CD8-positive, alpha-beta memory T cell (primary cell): ENCODE results near the gene SLC7A4. TPM values are rescaled to one million over a fixed set of nuclear protein-coding genes. Genes with fewer than 3 reads are reported as not detected.

Experiments
- CTCF ChIA-PET: fragments of 350-600 bp; sonication (Branson Sonifier 250); formaldehyde crosslinking; loops from one replicate; lab custom pipeline; 2021; ENCODE audit warnings: antibody characterized with exemption; lab: Charles Lee
- POLR2A ChIA-PET: fragments of 350-600 bp; sonication (Branson Sonifier 250); formaldehyde crosslinking; loops from one replicate; lab custom pipeline; 2021; ENCODE audit warnings: antibody characterized with exemption; lab: Charles Lee
- DNase-seq, 5 donors: peaks; one replicate each; pipeline versions ENCODE4 v3.0.0 to v3.0.0-alpha.2; 2020 to 2022; ENCODE audit warnings: mixed read lengths in 1 of 5
- H3K27ac ChIP-seq: one replicate; pipeline ENCODE4 v1.7.0; 2013; ENCODE audit warnings: low read depth, mild to moderate bottlenecking, low read length, moderate library complexity
- H3K27me3 ChIP-seq: 2 replicates; pipeline ENCODE4 v1.7.0; 2013; ENCODE audit warnings: low read length, mild to moderate bottlenecking; ENCODE audit not compliant: insufficient read depth, poor library complexity, severe bottlenecking
- H3K36me3 ChIP-seq: 2 replicates; pipeline ENCODE4 v1.7.0; 2013; ENCODE audit warnings: mild to moderate bottlenecking, low read length, moderate library complexity; ENCODE audit not compliant: insufficient read depth
- H3K4me1 ChIP-seq: 2 replicates; pipeline ENCODE4 v1.7.0; 2013; ENCODE audit warnings: mild to moderate bottlenecking, low read length, moderate library complexity; ENCODE audit not compliant: insufficient read depth
- H3K4me3 ChIP-seq: 2 replicates; pipeline ENCODE4 v1.7.0; 2013; ENCODE audit warnings: mild to moderate bottlenecking, low read length
- H3K9me3 ChIP-seq: 2 replicates; pipeline ENCODE4 v1.7.0; 2013; ENCODE audit warnings: mild to moderate bottlenecking, low read length
- H3K27ac Mint-ChIP-seq, 8 donors: one replicate each; pipeline ENCODE4 v1.8.0; 2020 to 2021; ENCODE audit warnings: mixed read lengths in 8 of 8, mild to moderate bottlenecking in 6 of 8, inconsistent platforms in 3 of 8, moderate library complexity in 3 of 8
- H3K27me3 Mint-ChIP-seq, 2 donors: one replicate each; pipeline ENCODE4 v1.8.0; 2020 to 2021; ENCODE audit warnings: mixed read lengths in 2 of 2, mild to moderate bottlenecking in 1 of 2, moderate library complexity in 1 of 2
- H3K36me3 Mint-ChIP-seq, 3 donors: one replicate each; pipeline ENCODE4 v1.8.0; 2020 to 2021; ENCODE audit warnings: mixed read lengths in 3 of 3, inconsistent platforms in 1 of 3, mild to moderate bottlenecking in 1 of 3
- H3K4me1 Mint-ChIP-seq, 3 donors: one replicate each; pipeline ENCODE4 v1.8.0; 2020 to 2021; ENCODE audit warnings: mixed read lengths in 3 of 3, inconsistent platforms in 1 of 3, mild to moderate bottlenecking in 1 of 3
- H3K4me3 Mint-ChIP-seq, 7 donors: one replicate each; pipeline ENCODE4 v1.8.0; 2020 to 2021; ENCODE audit warnings: mixed read lengths in 7 of 7, mild to moderate bottlenecking in 6 of 7, moderate library complexity in 4 of 7, inconsistent platforms in 2 of 7
- H3K9me3 Mint-ChIP-seq, 5 donors: one replicate each; pipeline ENCODE4 v1.8.0; 2020 to 2022; ENCODE audit warnings: mixed read lengths in 5 of 5, mild to moderate bottlenecking in 3 of 5, moderate library complexity in 2 of 5, inconsistent platforms in 1 of 5
- polyA plus RNA-seq: library from polyadenylated mRNA; unstranded; fragments of 300-500 nt; fragmentation: Illumina TruSeq; gene quantifications from one replicate; pipeline ENCODE4 v1.2.3, GENCODE V29; 2021
- total RNA-seq, 2 experiments: library from RNA; stranded (reverse); gene quantifications; one replicate each; pipeline ENCODE4 v1.2.3, GENCODE V29; 2021

Gene SLC7A4
- total RNA-seq = under 1 TPM; 0.13 to 0.37 TPM
- polyA plus RNA-seq = 0.82 TPM

- H3K27me3 ChIP-seq = peaks cover 18% of the 10 kb centered on the region
- Mint-ChIP-seq H3K36me3 (no peaks in the 10 kb centered on the region), H3K27ac (no peak within 1 kb of the TSS), H3K9me3 (no peaks in the 10 kb centered on the region), H3K4me3 (peak within 1 kb of the TSS in 5 of 7 donors; percentile 15 to 84 (median 43)), H3K4me1 (peaks cover 3 to 21% (median 4%) of the 10 kb centered on the region in 3 donors), H3K27me3 (peaks cover 33 to 34% of the 10 kb centered on the region in 2 donors)
- POLR2A ChIA-PET = no interaction called here
- CTCF ChIA-PET = interaction anchor here (0.9 kb wide), 1 partner anchor 1225 kb away, joined by 4 read pairs; no protein-coding TSS in a partner anchor
- no peaks in the 10 kb centered on the region for H3K36me3 ChIP-seq
- H3K27ac ChIP-seq = no peak within 1 kb of the TSS
- no peak within 1 kb of the TSS for H3K4me3 ChIP-seq
- H3K9me3 ChIP-seq = no peaks in the 10 kb centered on the region
- DNase-seq = no peak
- no peaks in the 10 kb centered on the region for H3K4me1 ChIP-seq
Observed at GRCh38 chr22:21032037-21032867, at the start of gene SLC7A4. SLC7A4 (minus strand) TSS chr22:21032561; CDS start chr22:21031812, 749 bp downstream.

- no peak overlapping the region for H3K27ac ChIP-seq
- H3K9me3 ChIP-seq = no peaks in the 10 kb centered on the region
- CTCF ChIA-PET = no interaction called here
- H3K4me1 ChIP-seq = no peaks in the 10 kb centered on the region
- H3K9me3 Mint-ChIP-seq = no peaks in the 10 kb centered on the region
- no peak overlapping the region for H3K27ac Mint-ChIP-seq
- H3K4me1 Mint-ChIP-seq = no peaks in the 10 kb centered on the region
- H3K36me3 Mint-ChIP-seq = no peaks in the 10 kb centered on the region
- no peak overlapping the region for H3K4me3 Mint-ChIP-seq
- H3K27me3 Mint-ChIP-seq = peaks cover 0 to 1% of the 10 kb centered on the region in 2 donors
- no peak overlapping the region for H3K4me3 ChIP-seq
- H3K36me3 ChIP-seq = no peaks in the 10 kb centered on the region
- POLR2A ChIA-PET = no interaction called here
- DNase-seq = no peak
- no peaks in the 10 kb centered on the region for H3K27me3 ChIP-seq
Observed at GRCh38 chr22:21080435-21081137, 48.2 kb upstream of the SLC7A4 start.

- Histone ChIP-seq H3K4me3 (no peak overlapping the region), H3K36me3 (no peaks in the 10 kb centered on the region), H3K27ac (no peak overlapping the region), H3K9me3 (no peaks in the 10 kb centered on the region), H3K27me3 (no peaks in the 10 kb centered on the region), H3K4me1 (no peaks in the 10 kb centered on the region)
- ChIA-PET CTCF (no interaction called here), POLR2A (no interaction called here)
- H3K9me3 Mint-ChIP-seq = no peaks in the 10 kb centered on the region
- no peaks in the 10 kb centered on the region for H3K4me1 Mint-ChIP-seq
- no peak overlapping the region for H3K4me3 Mint-ChIP-seq
- peaks cover 0 to 1% of the 10 kb centered on the region in 2 donors for H3K27me3 Mint-ChIP-seq
- no peak for DNase-seq
- no peaks in the 10 kb centered on the region for H3K36me3 Mint-ChIP-seq
- no peak overlapping the region for H3K27ac Mint-ChIP-seq
Observed at GRCh38 chr22:21079493-21079892, 47.1 kb upstream of the SLC7A4 start.

- Mint-ChIP-seq H3K36me3 (no peaks in the 10 kb centered on the region), H3K27me3 (peaks cover 0 to 2% of the 10 kb centered on the region in 2 donors), H3K4me3 (no peak overlapping the region), H3K27ac (no peak overlapping the region), H3K9me3 (no peaks in the 10 kb centered on the region), H3K4me1 (no peaks in the 10 kb centered on the region)
- Histone ChIP-seq H3K27me3 (no peaks in the 10 kb centered on the region), H3K27ac (no peak overlapping the region), H3K36me3 (no peaks in the 10 kb centered on the region), H3K4me3 (no peak overlapping the region), H3K9me3 (no peaks in the 10 kb centered on the region), H3K4me1 (no peaks in the 10 kb centered on the region)
- no peak for DNase-seq
- CTCF ChIA-PET = no interaction called here
- POLR2A ChIA-PET = no interaction called here
Observed at GRCh38 chr22:21078916-21079315, 46.6 kb upstream of the SLC7A4 start.

- H3K4me1 Mint-ChIP-seq = no peaks in the 10 kb centered on the region
- no peak overlapping the region for H3K4me3 ChIP-seq
- H3K4me1 ChIP-seq = no peaks in the 10 kb centered on the region
- H3K4me3 Mint-ChIP-seq = no peak overlapping the region
- H3K9me3 ChIP-seq = no peaks in the 10 kb centered on the region
- H3K36me3 Mint-ChIP-seq = no peaks in the 10 kb centered on the region
- no peak overlapping the region for H3K27ac ChIP-seq
- no peaks in the 10 kb centered on the region for H3K27me3 ChIP-seq
- DNase-seq = no peak
- no peaks in the 10 kb centered on the region for H3K36me3 ChIP-seq
- POLR2A ChIA-PET = no interaction called here
- CTCF ChIA-PET = no interaction called here
- peaks cover 0 to 3% of the 10 kb centered on the region in 2 donors for H3K27me3 Mint-ChIP-seq
- H3K9me3 Mint-ChIP-seq = peaks cover 0 to 2% (median 0%) of the 10 kb centered on the region in 5 donors
- H3K27ac Mint-ChIP-seq = no peak overlapping the region
Observed at GRCh38 chr22:21077884-21078508, 45.6 kb upstream of the SLC7A4 start.

- Mint-ChIP-seq H3K36me3 (no peaks in the 10 kb centered on the region), H3K27me3 (peaks cover 0 to 3% of the 10 kb centered on the region in 2 donors), H3K4me3 (no peak overlapping the region), H3K27ac (no peak overlapping the region), H3K4me1 (no peaks in the 10 kb centered on the region), H3K9me3 (peaks cover 0 to 2% (median 0%) of the 10 kb centered on the region in 5 donors)
- CTCF ChIA-PET = no interaction called here
- no peak overlapping the region for H3K27ac ChIP-seq
- no peaks in the 10 kb centered on the region for H3K4me1 ChIP-seq
- no peaks in the 10 kb centered on the region for H3K27me3 ChIP-seq
- H3K36me3 ChIP-seq = no peaks in the 10 kb centered on the region
- H3K9me3 ChIP-seq = no peaks in the 10 kb centered on the region
- DNase-seq = no peak
- no peak overlapping the region for H3K4me3 ChIP-seq
- POLR2A ChIA-PET = no interaction called here
Observed at GRCh38 chr22:21076912-21077625, 44.7 kb upstream of the SLC7A4 start.

GRCh38 chr22:21075516-21076138 is 43.3 kb upstream of the SLC7A4 start:
- Mint-ChIP-seq H3K4me1 (no peaks in the 10 kb centered on the region), H3K9me3 (peaks cover 0 to 3% (median 0%) of the 10 kb centered on the region in 5 donors), H3K27me3 (peaks cover 0 to 3% of the 10 kb centered on the region in 2 donors), H3K36me3 (no peaks in the 10 kb centered on the region), H3K27ac (peak overlapping the region in 1 of 8 donors; percentile 48), H3K4me3 (no peak overlapping the region)
- no peaks in the 10 kb centered on the region for H3K4me1 ChIP-seq
- POLR2A ChIA-PET = no interaction called here
- no peaks in the 10 kb centered on the region for H3K27me3 ChIP-seq
- no peak overlapping the region for H3K27ac ChIP-seq
- H3K36me3 ChIP-seq = no peaks in the 10 kb centered on the region
- DNase-seq = no peak
- H3K4me3 ChIP-seq = no peak overlapping the region
- CTCF ChIA-PET = no interaction called here
- H3K9me3 ChIP-seq = no peaks in the 10 kb centered on the region
